ENCODE results near the gene S100A6. TPM values are rescaled to one million over a fixed set of nuclear protein-coding genes. Genes with fewer than 3 reads are reported as not detected.
A peak's percentile ranks its signal among the peaks of the same experiment; 100 is the strongest.

The S100A6 gene
- total RNA-seq, 4 donors from 2014 or later, result 153 to 361 (median 224) TPM

DNA sequence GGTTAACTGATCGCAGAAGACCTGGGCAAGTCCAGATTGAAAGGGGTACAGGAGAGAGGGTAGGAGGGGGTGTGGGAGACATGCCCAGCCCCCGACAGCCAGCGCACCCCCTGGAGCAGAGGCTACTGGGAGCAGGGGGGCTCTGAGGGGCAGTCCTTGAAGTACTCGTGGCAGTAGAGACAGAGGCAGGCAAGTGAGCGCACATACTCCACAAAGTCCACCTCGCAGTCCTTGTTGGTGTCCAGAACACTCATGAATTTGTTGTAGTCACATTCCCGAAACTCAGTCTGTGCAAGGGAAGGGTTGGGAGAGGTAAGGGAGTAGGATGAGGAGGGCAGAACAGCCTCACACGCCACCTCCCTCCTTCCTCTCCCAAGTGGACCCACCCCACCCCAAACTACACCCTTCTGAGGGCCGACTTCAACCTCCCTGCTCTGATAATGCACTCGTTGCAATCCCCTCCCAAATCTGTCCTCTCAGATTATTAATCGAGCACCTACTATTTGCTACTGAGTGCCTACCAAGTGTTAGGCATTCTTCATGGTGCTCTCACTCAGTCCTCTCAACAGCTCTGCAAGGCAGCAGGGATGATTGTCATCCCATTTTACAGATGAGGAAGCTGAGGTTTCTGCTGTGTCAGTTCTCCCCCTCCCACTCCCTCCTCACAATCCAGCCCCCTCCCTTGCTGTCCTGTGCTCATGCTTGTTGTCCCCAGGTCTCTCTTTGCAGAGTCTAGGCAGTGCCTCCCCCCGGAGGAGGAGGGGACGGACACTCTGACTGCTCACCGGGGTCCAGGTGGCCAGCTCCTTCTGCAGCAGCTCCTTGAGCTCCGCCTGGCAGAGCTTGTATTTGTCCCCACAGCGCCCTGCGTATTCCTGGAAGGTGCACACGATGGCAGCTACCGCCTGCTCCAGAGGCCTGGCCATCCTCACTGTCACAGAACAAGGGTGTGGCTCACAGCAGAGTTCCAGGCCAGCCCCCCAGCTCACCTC lies 12.1 kb upstream of the S100A6 start:
- Histone ChIP-seq H3K9me3 (no peaks in the 10 kb centered on the region), H3K27ac (peak overlapping the region in 1 of 4 donors; percentile 81), H3K36me3 (no peaks in the 10 kb centered on the region), H3K4me3 (no peak overlapping the region), H3K4me1 (peaks cover 30 to 64% of the 10 kb centered on the region in 2 donors), H3K27me3 (no peaks in the 10 kb centered on the region)
- intact Hi-C loops (cut with DNase I; ENCODE audit: low total_unique reads), result no loop called here
- DNase-seq (no peak), ATAC-seq (no peak)
- in situ Hi-C loops (cut with MboI; ENCODE audit: low sequenced_read_pairs in 4 of 4), result loop anchor here in 1 of 4 donors (25.0 kb wide), 1 partner anchor 439 kb away; the partner anchor contains the start of genes JTB, RAB13 and RPS27
- TF ChIP-seq, protein P1, sequence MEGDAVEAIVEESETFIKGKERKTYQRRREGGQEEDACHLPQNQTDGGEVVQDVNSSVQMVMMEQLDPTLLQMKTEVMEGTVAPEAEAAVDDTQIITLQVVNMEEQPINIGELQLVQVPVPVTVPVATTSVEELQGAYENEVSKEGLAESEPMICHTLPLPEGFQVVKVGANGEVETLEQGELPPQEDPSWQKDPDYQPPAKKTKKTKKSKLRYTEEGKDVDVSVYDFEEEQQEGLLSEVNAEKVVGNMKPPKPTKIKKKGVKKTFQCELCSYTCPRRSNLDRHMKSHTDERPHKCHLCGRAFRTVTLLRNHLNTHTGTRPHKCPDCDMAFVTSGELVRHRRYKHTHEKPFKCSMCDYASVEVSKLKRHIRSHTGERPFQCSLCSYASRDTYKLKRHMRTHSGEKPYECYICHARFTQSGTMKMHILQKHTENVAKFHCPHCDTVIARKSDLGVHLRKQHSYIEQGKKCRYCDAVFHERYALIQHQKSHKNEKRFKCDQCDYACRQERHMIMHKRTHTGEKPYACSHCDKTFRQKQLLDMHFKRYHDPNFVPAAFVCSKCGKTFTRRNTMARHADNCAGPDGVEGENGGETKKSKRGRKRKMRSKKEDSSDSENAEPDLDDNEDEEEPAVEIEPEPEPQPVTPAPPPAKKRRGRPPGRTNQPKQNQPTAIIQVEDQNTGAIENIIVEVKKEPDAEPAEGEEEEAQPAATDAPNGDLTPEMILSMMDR (IDR thresholded peaks at IDR 0.05 in 4 of 5, conservative IDR thresholded peaks at IDR 0.05 in 1 of 5), result no peak
- no peak for TF ChIP-seq POLR2A (IDR thresholded peaks at IDR 0.05)

DNA sequence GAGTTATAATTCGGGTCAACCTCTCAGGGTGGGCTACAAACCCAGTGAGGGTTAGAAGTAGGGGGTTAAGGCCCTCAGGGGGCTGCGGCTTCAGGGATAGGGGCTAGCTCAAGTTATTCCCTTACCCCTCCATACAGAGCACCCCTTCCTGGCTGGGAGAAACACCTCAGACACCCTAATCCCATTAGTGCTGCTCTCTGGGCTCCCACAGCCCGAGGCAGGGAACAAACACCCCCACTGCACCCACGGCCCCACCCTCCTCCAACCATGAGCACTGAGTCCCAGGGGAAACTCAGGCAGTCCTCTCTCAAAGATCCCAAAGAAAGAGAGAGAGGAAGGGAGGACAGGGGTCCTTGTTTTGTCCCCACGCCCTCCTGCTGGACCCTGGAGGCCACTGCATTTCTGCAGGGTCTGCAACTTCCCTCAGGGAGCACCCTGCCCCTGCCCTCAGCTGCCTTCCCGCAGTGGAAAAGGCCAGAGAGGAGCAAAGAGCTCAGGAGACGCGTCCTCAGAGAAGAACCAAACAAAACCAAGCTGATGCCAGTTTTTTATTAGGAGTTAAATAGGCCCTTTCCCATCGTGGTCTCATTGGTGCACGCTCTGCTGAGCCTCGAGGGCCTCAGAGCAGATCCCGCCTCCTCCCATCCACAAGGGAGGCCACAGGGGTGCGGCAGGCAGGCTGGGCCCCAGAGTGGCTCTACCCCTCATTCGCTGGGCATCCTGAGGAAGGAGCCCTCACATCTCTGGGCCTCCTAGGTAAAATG lies 11.2 kb upstream of the S100A6 start:
- ATAC-seq (no peak), DNase-seq (no peak)
- intact Hi-C loops (cut with DNase I; ENCODE audit: low total_unique reads), result no loop called here

DNA sequence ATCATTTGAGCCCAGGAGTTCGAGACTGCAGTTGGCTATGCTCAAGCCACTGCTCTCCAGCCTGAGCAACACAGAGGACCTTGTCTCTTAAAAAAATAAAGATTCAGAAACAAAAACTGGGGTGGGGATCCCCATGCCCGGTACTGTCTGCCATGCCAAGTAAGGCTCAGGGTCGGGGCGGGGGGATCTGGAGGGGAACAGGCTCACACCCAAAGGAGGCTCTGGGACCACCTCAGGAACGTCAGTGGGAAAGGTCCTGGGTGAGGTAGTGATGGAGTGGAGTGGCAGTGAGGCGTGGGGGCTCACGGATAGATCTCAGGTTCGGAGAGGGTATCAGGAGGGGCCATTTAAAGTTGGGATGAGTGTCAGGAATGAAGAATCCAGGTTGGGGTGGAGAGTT lies 10.6 kb upstream of the S100A6 start:
- no peaks in the 10 kb centered on the region for H3K9me3 ChIP-seq
- TF ChIP-seq, protein P1 (IDR thresholded peaks at IDR 0.05 in 4 of 5, conservative IDR thresholded peaks at IDR 0.05 in 1 of 5), result no peak
- no peak for TF ChIP-seq POLR2A (IDR thresholded peaks at IDR 0.05)
- DNase-seq, result no peak
- H3K36me3 ChIP-seq, result no peaks in the 10 kb centered on the region
- H3K4me3 ChIP-seq, result peak overlapping the region in 1 of 4 donors; percentile 48
- H3K27ac ChIP-seq, result peak overlapping the region; percentile 63 to 81 (median 72)
- no peaks in the 10 kb centered on the region for H3K27me3 ChIP-seq
- no peak for ATAC-seq
- H3K4me1 ChIP-seq, result peaks cover 30 to 64% of the 10 kb centered on the region in 2 donors
- in situ Hi-C loops (cut with MboI; ENCODE audit: low sequenced_read_pairs in 4 of 4), result loop anchor here in 1 of 4 donors (25.0 kb wide), 1 partner anchor 441 kb away; the partner anchor contains the start of genes JTB, RAB13 and RPS27
- intact Hi-C loops (cut with DNase I; ENCODE audit: low total_unique reads), result no loop called here

More for the DNA sequence above, 11.2 kb upstream of the S100A6 start:
- Histone ChIP-seq H3K9me3 (no peaks in the 10 kb centered on the region), H3K27me3 (no peaks in the 10 kb centered on the region), H3K4me1 (peaks cover 30 to 64% of the 10 kb centered on the region in 2 donors), H3K27ac (peak overlapping the region in 3 of 4 donors; percentile 64 to 81 (median 81)), H3K36me3 (no peaks in the 10 kb centered on the region), H3K4me3 (peak overlapping the region in 1 of 4 donors; percentile 48)
- TF ChIP-seq, protein P1 (IDR thresholded peaks at IDR 0.05 in 4 of 5, conservative IDR thresholded peaks at IDR 0.05 in 1 of 5), result no peak
- TF ChIP-seq POLR2A (IDR thresholded peaks at IDR 0.05), result no peak
- in situ Hi-C loops (cut with MboI; ENCODE audit: low sequenced_read_pairs in 4 of 4), result loop anchor here in 1 of 4 donors (25.0 kb wide), 1 partner anchor 440 kb away; the partner anchor contains the start of genes JTB, RAB13 and RPS27

Measured in gastrocnemius medialis (tissue), 4 donors.